Activated CD8-positive, alpha-beta memory T cell treated with anti-CD3 and anti-CD28 coated beads, Interleukin-2, amount 50 U/mL, for 24 hours (primary cell): ENCODE results near the gene ADAMTS12.

ENCODE experiments used
- DNase-seq: peaks from one replicate; pipeline ENCODE4 v3.0.0-alpha.2; 2020; ENCODE audit errors: extremely low read depth

The ADAMTS12 gene

GRCh38 chr5:33475706-33476105 lies 416.1 kb downstream of the ADAMTS12 start:
- DNase-seq, result no peak

- DNase-seq, result no peak
These were observed 416.8 kb downstream of the ADAMTS12 start for GRCh38 chr5:33474931-33475499.

GRCh38 chr5:33474004-33474403 lies 417.8 kb downstream of the ADAMTS12 start:
- no peak for DNase-seq
